HL-60 (cell line): Measurements from ENCODE around the gene CLEC18A.
"Not testable (repeated sequence)": the region's sequence is repeated elsewhere in the genome, so short reads cannot be mapped to it uniquely, and the experiment has no call there.

ENCODE experiments used
- GABPA ChIP-seq: IDR thresholded peaks from 2 replicates; pipeline ENCODE4 v1.6.1; 2012; ENCODE audit warnings: low read depth
- POLR2AphosphoS5 ChIP-seq: IDR thresholded peaks from 2 replicates; pipeline ENCODE4 v1.6.1; 2012; ENCODE audit warnings: low read depth
- TF ChIP-seq, protein P1 (sequence below): IDR thresholded peaks from one replicate; pipeline ENCODE4 v1.5.1; 2011; ENCODE audit warnings: low read length, control low read depth, inconsistent platforms; ENCODE audit not compliant: insufficient read depth
- TF ChIP-seq, protein P2 (sequence below): IDR thresholded peaks from 2 replicates; pipeline ENCODE4 v1.6.1; 2012; ENCODE audit warnings: low read depth; ENCODE audit not compliant: insufficient replicate concordance

DNA sequence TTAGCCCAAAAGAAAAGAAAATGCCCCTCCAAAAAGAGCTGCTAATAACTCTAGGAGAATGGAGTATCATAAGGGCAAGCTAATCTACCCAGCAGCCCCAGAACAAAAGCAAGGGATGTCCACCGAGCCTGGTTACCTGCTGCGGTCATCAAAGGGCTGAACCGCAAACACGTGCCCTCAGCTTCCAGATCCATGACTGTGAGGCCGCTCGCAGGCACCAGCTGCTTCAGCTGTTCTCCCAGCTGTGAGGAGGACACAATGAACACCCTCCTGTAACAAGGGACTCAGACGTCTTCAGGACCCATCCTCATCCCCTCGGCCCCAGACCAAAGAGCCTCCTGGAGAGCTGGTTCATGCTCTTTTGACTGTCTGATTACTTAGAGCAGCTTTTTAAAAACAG, 59.5 kb downstream of the CLEC18A start:
- TF ChIP-seq, protein P1, sequence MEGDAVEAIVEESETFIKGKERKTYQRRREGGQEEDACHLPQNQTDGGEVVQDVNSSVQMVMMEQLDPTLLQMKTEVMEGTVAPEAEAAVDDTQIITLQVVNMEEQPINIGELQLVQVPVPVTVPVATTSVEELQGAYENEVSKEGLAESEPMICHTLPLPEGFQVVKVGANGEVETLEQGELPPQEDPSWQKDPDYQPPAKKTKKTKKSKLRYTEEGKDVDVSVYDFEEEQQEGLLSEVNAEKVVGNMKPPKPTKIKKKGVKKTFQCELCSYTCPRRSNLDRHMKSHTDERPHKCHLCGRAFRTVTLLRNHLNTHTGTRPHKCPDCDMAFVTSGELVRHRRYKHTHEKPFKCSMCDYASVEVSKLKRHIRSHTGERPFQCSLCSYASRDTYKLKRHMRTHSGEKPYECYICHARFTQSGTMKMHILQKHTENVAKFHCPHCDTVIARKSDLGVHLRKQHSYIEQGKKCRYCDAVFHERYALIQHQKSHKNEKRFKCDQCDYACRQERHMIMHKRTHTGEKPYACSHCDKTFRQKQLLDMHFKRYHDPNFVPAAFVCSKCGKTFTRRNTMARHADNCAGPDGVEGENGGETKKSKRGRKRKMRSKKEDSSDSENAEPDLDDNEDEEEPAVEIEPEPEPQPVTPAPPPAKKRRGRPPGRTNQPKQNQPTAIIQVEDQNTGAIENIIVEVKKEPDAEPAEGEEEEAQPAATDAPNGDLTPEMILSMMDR, result not testable (repeated sequence)
- TF ChIP-seq, protein P2, sequence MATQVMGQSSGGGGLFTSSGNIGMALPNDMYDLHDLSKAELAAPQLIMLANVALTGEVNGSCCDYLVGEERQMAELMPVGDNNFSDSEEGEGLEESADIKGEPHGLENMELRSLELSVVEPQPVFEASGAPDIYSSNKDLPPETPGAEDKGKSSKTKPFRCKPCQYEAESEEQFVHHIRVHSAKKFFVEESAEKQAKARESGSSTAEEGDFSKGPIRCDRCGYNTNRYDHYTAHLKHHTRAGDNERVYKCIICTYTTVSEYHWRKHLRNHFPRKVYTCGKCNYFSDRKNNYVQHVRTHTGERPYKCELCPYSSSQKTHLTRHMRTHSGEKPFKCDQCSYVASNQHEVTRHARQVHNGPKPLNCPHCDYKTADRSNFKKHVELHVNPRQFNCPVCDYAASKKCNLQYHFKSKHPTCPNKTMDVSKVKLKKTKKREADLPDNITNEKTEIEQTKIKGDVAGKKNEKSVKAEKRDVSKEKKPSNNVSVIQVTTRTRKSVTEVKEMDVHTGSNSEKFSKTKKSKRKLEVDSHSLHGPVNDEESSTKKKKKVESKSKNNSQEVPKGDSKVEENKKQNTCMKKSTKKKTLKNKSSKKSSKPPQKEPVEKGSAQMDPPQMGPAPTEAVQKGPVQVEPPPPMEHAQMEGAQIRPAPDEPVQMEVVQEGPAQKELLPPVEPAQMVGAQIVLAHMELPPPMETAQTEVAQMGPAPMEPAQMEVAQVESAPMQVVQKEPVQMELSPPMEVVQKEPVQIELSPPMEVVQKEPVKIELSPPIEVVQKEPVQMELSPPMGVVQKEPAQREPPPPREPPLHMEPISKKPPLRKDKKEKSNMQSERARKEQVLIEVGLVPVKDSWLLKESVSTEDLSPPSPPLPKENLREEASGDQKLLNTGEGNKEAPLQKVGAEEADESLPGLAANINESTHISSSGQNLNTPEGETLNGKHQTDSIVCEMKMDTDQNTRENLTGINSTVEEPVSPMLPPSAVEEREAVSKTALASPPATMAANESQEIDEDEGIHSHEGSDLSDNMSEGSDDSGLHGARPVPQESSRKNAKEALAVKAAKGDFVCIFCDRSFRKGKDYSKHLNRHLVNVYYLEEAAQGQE, result not testable (repeated sequence)
- not testable (repeated sequence) for TF ChIP-seq POLR2AphosphoS5, GABPA
